ENCODE measurements around the gene GTF2F1.

- TF ChIP-seq, protein P1, sequence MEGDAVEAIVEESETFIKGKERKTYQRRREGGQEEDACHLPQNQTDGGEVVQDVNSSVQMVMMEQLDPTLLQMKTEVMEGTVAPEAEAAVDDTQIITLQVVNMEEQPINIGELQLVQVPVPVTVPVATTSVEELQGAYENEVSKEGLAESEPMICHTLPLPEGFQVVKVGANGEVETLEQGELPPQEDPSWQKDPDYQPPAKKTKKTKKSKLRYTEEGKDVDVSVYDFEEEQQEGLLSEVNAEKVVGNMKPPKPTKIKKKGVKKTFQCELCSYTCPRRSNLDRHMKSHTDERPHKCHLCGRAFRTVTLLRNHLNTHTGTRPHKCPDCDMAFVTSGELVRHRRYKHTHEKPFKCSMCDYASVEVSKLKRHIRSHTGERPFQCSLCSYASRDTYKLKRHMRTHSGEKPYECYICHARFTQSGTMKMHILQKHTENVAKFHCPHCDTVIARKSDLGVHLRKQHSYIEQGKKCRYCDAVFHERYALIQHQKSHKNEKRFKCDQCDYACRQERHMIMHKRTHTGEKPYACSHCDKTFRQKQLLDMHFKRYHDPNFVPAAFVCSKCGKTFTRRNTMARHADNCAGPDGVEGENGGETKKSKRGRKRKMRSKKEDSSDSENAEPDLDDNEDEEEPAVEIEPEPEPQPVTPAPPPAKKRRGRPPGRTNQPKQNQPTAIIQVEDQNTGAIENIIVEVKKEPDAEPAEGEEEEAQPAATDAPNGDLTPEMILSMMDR (IDR thresholded peaks at IDR 0.05), result no peak
- TF ChIP-seq POLR2A (IDR thresholded peaks at IDR 0.05), result no peak
Observed at GRCh38 chr19:6374711-6375410, 18.1 kb downstream of the GTF2F1 start.

Measured in right lobe of liver (tissue), 4 donors.